DMS 273 (cell line): Measurements from ENCODE around the gene PRKG1.

Experiments used
- DNase-seq: peaks from one replicate; lab custom pipeline; 2025; ENCODE audit not compliant: unreplicated experiment; lab: John Stamatoyannopoulos, UW

Gene PRKG1

GRCh38 chr10:51772387-51772786 is 698.1 kb downstream of the PRKG1 start:
- DNase-seq = no peak

- no peak for DNase-seq
Observed at GRCh38 chr10:51773681-51774080, 699.4 kb downstream of the PRKG1 start.

GRCh38 chr10:51783941-51784340 is 709.7 kb downstream of the PRKG1 start:
- DNase-seq = no peak

GRCh38 chr10:51786016-51786683 is 711.9 kb downstream of the PRKG1 start:
- DNase-seq = no peak

- no peak for DNase-seq
Observed at GRCh38 chr10:51786684-51787035, 712.4 kb downstream of the PRKG1 start.

GRCh38 chr10:51788273-51788672 is 714.0 kb downstream of the PRKG1 start:
- DNase-seq = no peak

- no peak for DNase-seq
Observed at GRCh38 chr10:51789118-51789517, 714.8 kb downstream of the PRKG1 start.

- DNase-seq = no peak
Observed at GRCh38 chr10:51789903-51790302, 715.6 kb downstream of the PRKG1 start.

GRCh38 chr10:51792678-51793077 is 718.4 kb downstream of the PRKG1 start:
- DNase-seq = no peak

GRCh38 chr10:51800121-51800520 is 725.8 kb downstream of the PRKG1 start:
- no peak for DNase-seq

- DNase-seq = no peak
Observed at GRCh38 chr10:51800725-51801424, 726.6 kb downstream of the PRKG1 start.

- DNase-seq = no peak
Observed at GRCh38 chr10:51802030-51802429, 727.7 kb downstream of the PRKG1 start.

- no peak for DNase-seq
Observed at GRCh38 chr10:51804866-51805265, 730.6 kb downstream of the PRKG1 start.

GRCh38 chr10:51806079-51806835 is 732.0 kb downstream of the PRKG1 start:
- DNase-seq = no peak

- no peak for DNase-seq
Observed at GRCh38 chr10:51808187-51808586, 733.9 kb downstream of the PRKG1 start.

GRCh38 chr10:51815723-51816122 is 741.4 kb downstream of the PRKG1 start:
- no peak for DNase-seq

- no peak for DNase-seq
Observed at GRCh38 chr10:51821045-51821444, 746.8 kb downstream of the PRKG1 start.

GRCh38 chr10:51821745-51822144 is 747.5 kb downstream of the PRKG1 start:
- DNase-seq = no peak

GRCh38 chr10:51832652-51833383 is 758.5 kb downstream of the PRKG1 start:
- no peak for DNase-seq

- DNase-seq = no peak
Observed at GRCh38 chr10:51834548-51834947, 760.3 kb downstream of the PRKG1 start.

GRCh38 chr10:51838471-51838870 is 764.2 kb downstream of the PRKG1 start:
- no peak for DNase-seq
